Keratinocyte (primary cell): ENCODE measurements around the gene KIRREL2.

Experiments used
- CTCF ChIP-seq, 3 experiments: IDR thresholded peaks in 1 of 3; conservative IDR thresholded peaks in 1 of 3; optimal IDR thresholded peaks in 1 of 3; 2 replicates in 2 of 3; 3 replicates in 1 of 3; pipeline versions ENCODE3 to v1.5.1; 2011; ENCODE audit warnings: low read length in 3 of 3, mild to moderate bottlenecking in 3 of 3, moderate library complexity in 2 of 3, control low read depth in 1 of 3, inconsistent platforms in 1 of 3; ENCODE audit not compliant: insufficient read depth in 2 of 3; ENCODE audit errors: extremely low read depth in 1 of 3
- EZH2 ChIP-seq: IDR thresholded peaks from one replicate; pipeline ENCODE4 v1.6.1; 2012; ENCODE audit warnings: inconsistent platforms, mild to moderate bottlenecking, low read length, moderate library complexity

- no peak for TF ChIP-seq CTCF (optimal IDR thresholded peaks at IDR 0.05 in 1 of 3, IDR thresholded peaks at IDR 0.05 in 1 of 3, conservative IDR thresholded peaks at IDR 0.05 in 1 of 3; ENCODE audit: extremely low read depth in 1 of 3, insufficient read depth in 2 of 3, low read length in 3 of 3)
- no peak for TF ChIP-seq EZH2
Measured at GRCh38 chr19:35816846-35817245, 39.9 kb upstream of the KIRREL2 start.
